Measurements from ENCODE around the gene WFDC10A. TPM values are rescaled to one million over a fixed set of nuclear protein-coding genes. Genes with fewer than 3 reads are reported as not detected.
"Not testable (repeated sequence)": the region's sequence is repeated elsewhere in the genome, so short reads cannot be mapped to it uniquely, and the experiment has no call there.

WFDC10A gene
- not detected for polyA plus RNA-seq

DNA sequence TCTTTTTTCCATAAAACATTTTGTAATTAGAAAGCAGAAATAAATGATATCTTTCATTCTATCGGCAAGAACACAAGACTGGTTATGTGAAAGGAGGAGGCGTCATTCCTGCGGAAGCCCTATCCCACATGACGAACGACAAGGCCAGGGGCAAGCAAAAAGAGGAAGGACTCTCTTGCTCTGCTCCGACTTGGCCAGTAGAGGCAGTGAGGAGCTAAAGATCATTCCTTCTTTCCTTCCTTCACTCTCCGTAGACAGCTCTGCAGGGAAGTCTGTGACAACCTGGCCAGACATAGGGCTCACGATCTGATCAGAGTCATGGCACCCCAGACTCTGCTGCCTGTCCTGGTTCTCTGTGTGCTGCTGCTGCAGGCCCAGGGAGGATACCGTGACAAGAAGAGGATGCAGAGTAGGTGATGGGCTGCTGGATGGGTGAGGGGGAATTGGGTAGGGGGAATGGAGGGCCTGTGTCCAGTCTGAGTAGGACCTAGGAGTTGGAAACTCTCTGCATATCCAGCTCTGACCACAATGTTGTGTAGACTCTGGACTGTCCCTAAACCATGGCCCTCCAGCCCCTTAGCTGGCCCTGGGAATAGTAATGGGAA is at the start of gene WFDC10A:
Gene WFDC10A (plus strand): TSS at position 244 of the 605 bp plus-strand sequence. CDS start 75 bp downstream, at position 319.
- no peak for DNase-seq
- no peak within 1 kb of the TSS for H3K4me3 Mint-ChIP-seq
- no peaks in the 10 kb centered on the region for H3K36me3 Mint-ChIP-seq
- H3K27ac Mint-ChIP-seq: no peak within 1 kb of the TSS
- peaks cover 0 to 14% (median 7%) of the 10 kb centered on the region in 3 donors for H3K27me3 Mint-ChIP-seq (ENCODE audit: low read depth in 3 of 3)
- no peaks in the 10 kb centered on the region for H3K4me1 Mint-ChIP-seq
- H3K9me3 Mint-ChIP-seq: no peaks in the 10 kb centered on the region

DNA sequence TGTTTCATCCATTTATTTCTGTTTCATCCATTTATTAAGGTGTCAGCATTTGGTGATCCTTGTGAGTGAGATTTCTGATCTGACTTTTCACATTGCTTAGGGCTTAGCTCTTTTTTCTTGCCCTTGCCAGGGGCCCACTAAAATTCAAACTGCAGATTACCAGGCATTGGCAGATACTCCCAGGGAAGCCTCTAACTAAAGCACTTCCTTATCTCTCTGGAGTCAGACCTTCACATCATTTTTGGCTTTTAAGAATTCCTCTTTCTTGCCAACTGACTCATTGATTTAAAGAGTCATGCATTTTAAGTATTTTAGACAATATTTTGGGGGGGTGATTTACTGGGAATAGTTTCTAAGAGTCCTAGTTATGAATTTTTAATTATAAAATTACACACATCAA is 47.8 kb upstream of the WFDC10A start:
- Mint-ChIP-seq H3K4me3 (no peak overlapping the region), H3K27me3 (ENCODE audit: low read depth in 3 of 3) (peaks cover 0 to 1% (median 0%) of the 10 kb centered on the region in 3 donors), H3K27ac (no peak overlapping the region), H3K36me3 (no peaks in the 10 kb centered on the region), H3K9me3 (no peaks in the 10 kb centered on the region), H3K4me1 (no peaks in the 10 kb centered on the region)
- no peak for DNase-seq

DNA sequence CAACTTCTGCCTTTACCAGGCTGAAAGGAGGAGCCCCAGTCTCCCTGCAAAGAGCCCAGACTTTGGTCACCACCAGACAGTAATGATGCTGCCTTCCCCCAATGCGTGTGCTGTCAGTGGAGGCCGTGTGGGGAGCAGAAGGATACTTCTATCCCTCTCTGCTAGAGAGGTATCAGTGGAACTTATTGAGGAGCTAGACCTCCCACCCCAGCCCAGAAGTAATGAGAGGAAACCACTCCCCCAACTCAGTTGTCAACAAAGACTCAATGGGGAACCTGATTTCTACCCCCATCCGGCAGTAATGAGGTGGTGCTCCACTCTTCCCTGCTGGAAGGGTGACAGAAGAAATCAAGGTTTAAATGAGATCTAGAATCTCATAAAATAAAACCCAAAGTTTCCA is 46.0 kb upstream of the WFDC10A start:
- Mint-ChIP-seq H3K36me3 (no peaks in the 10 kb centered on the region), H3K4me1 (no peaks in the 10 kb centered on the region), H3K9me3 (no peaks in the 10 kb centered on the region), H3K27me3 (ENCODE audit: low read depth in 3 of 3) (peaks cover 0 to 3% (median 0%) of the 10 kb centered on the region in 3 donors), H3K27ac (no peak overlapping the region), H3K4me3 (no peak overlapping the region)
- DNase-seq: no peak

DNA sequence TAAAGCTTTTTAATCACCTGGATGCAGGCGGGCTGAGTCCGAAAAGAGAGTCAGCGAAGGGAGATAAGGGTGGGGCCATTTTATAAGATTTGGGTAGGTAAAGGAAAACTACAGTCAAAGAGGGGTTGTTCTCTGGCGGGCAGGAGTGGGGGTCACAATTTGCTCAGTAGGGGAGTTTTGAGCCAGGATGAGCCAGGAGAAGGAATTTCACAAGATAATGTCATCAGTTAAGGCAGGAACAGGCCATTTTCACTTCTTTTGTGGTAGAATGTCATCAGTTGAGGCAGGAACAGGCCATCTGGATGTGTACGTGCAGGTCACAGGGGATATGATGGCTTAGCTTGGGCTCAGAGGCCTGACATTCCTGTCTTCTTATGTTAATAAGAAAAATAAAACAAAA is 45.2 kb upstream of the WFDC10A start:
- not testable (repeated sequence) for H3K27ac Mint-ChIP-seq; H3K4me3 Mint-ChIP-seq; H3K36me3 Mint-ChIP-seq; H3K27me3 Mint-ChIP-seq (ENCODE audit: low read depth in 3 of 3); H3K9me3 Mint-ChIP-seq; DNase-seq; H3K4me1 Mint-ChIP-seq

DNA sequence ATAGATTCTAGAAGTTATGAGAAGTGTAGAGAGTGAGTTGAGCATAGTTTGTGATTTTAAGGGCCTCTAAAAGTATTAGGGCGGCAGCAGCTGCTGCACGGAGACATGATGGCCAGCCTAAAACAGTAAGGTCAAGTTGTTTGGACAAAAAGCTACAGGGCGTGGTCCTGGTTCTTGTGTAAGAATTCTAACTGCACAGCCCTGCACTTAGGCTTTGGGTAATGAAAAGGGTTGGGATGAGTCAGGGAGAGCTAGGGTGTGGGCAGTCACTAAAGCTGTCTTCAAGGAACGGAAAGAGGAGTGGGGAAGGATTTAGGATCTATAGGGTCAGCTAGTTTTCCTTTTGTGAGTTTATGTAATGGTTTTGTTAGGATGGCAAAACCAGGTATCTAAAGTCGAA is 43.6 kb upstream of the WFDC10A start:
- not testable (repeated sequence) for H3K4me1 Mint-ChIP-seq; H3K36me3 Mint-ChIP-seq; H3K4me3 Mint-ChIP-seq; H3K27ac Mint-ChIP-seq; DNase-seq; H3K27me3 Mint-ChIP-seq (ENCODE audit: low read depth in 3 of 3); H3K9me3 Mint-ChIP-seq

DNA sequence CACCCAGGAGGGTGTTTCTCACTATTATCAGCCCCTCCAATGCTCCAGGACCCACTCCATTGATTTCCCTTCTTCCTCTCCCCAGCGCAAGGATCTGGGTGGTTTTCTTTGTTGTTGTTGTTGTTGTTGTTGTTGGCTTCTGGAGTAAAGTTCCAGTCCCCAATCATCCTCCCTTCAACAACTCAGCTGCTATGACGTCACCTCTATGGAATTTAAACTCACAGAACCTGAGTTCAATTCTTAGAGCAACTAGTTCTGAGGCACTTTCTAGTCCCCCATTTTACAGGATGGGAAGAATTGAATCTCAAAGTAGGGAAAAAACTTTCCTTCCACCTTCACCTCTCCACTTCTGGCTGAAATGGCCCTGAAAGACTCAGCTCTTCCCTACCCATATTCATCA is 40.7 kb upstream of the WFDC10A start:
- DNase-seq: no peak
- Mint-ChIP-seq H3K4me3 (no peak overlapping the region), H3K27ac (no peak overlapping the region), H3K36me3 (no peaks in the 10 kb centered on the region), H3K9me3 (peaks cover 0 to 2% (median 0%) of the 10 kb centered on the region in 6 donors), H3K27me3 (ENCODE audit: low read depth in 3 of 3) (peaks cover 4 to 12% (median 6%) of the 10 kb centered on the region in 3 donors), H3K4me1 (no peaks in the 10 kb centered on the region)

DNA sequence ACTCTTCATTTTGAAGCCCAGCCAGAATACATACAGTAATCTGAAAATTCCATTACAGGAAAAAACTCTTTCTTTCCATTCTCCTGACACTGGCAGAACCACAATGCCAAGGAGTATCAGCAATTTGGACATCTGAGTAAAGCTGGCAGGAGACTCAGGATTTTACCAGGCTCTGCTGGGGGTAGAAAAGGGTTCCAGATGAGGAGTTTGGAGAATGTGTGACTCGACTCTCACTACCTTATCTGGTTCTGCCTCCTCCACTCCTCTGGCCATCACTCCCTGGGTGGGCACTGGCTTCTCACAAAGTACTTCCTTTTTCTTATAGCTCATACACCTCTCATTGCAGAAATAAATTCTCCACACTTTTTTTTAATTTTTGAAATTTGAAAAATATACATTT is 39.8 kb upstream of the WFDC10A start:
- peaks cover 0 to 2% (median 0%) of the 10 kb centered on the region in 6 donors for H3K9me3 Mint-ChIP-seq
- no peak for DNase-seq
- no peak overlapping the region for H3K27ac Mint-ChIP-seq
- H3K27me3 Mint-ChIP-seq (ENCODE audit: low read depth in 3 of 3): peaks cover 4 to 12% (median 8%) of the 10 kb centered on the region in 3 donors
- no peak overlapping the region for H3K4me3 Mint-ChIP-seq
- no peaks in the 10 kb centered on the region for H3K4me1 Mint-ChIP-seq
- H3K36me3 Mint-ChIP-seq: no peaks in the 10 kb centered on the region

DNA sequence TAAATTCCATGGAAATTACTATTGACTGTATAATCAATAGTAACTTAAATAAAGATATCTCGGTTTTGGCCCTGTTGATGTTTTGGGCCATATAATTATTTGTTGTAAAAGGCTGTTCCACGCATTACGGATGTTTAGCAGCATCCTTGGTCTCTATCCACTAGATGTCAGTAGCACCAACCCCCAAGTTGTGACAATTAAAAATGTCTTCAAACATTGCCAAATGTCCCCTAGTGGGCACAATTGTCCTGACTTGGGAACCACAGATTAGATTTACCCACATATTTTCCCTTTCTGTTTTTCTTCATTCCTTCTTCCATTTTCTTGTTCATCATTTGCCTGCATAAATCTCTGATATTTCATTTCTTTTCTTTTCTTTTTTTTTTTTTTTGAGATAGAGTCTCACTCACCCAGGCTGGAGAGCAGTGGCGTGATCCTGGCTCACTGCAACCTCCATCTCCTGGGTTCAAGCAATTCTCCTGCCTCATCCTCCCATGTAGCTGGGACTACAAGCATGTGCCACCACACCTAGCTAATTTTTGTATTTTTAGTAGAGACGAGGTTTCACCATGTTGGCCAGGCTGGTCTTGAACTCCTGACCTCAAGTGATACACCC is 36.9 kb upstream of the WFDC10A start:
- Mint-ChIP-seq H3K27me3 (ENCODE audit: low read depth in 3 of 3) (peaks cover 2 to 12% (median 8%) of the 10 kb centered on the region in 3 donors), H3K27ac (no peak overlapping the region), H3K4me1 (no peaks in the 10 kb centered on the region), H3K9me3 (peaks cover 0 to 2% (median 0%) of the 10 kb centered on the region in 6 donors), H3K36me3 (no peaks in the 10 kb centered on the region), H3K4me3 (no peak overlapping the region)
- DNase-seq: peak; percentile 2 to 9 (median 3)

DNA sequence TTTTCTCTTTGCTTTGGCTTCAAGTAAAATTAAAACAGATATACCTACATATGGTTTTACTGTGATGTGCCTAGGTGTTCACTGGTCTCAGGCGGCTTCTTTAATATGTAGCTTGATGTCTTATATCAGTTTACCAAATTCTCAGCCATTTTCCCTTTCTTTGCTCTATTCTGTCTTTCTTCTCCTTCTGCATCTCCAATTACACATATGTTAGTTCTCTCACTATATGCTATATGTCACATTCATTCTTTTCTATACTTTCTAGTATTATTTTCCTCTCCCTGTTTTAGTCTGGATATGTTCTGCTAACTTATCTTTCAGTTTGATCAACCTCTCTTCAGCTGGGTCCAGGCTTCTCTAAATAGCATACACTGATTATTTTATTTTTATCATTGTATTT is 36.0 kb upstream of the WFDC10A start:
- H3K4me1 Mint-ChIP-seq: no peaks in the 10 kb centered on the region
- no peak overlapping the region for H3K27ac Mint-ChIP-seq
- no peak overlapping the region for H3K4me3 Mint-ChIP-seq
- H3K27me3 Mint-ChIP-seq (ENCODE audit: low read depth in 3 of 3): peaks cover 4 to 12% (median 8%) of the 10 kb centered on the region in 3 donors
- H3K9me3 Mint-ChIP-seq: peaks cover 0 to 2% (median 0%) of the 10 kb centered on the region in 6 donors
- no peaks in the 10 kb centered on the region for H3K36me3 Mint-ChIP-seq
- no peak for DNase-seq

DNA sequence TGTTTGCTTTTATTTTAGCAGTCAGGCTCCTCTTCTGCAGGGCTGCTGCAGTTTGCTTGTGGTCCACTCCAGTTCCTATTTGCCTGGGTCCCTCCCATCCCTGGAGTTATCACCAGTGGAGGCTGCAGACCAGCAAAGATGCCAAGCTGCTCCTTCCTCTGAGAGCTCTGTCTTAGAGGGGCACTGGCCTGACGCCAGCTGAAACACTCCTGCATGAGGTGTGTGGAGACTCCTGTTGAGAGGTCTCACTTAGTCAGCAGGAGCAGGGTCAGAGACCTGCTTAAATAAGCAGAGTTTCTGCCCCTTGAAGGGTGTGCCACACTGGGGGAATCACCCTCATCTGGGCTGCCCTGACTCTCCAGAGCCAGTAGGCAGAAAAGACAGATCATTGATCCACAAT is 34.3 kb upstream of the WFDC10A start:
- no peaks in the 10 kb centered on the region for H3K36me3 Mint-ChIP-seq
- H3K4me1 Mint-ChIP-seq: no peaks in the 10 kb centered on the region
- DNase-seq: no peak
- H3K27ac Mint-ChIP-seq: no peak overlapping the region
- no peak overlapping the region for H3K4me3 Mint-ChIP-seq
- peaks cover 0 to 2% (median 0%) of the 10 kb centered on the region in 6 donors for H3K9me3 Mint-ChIP-seq
- peaks cover 4 to 12% (median 8%) of the 10 kb centered on the region in 3 donors for H3K27me3 Mint-ChIP-seq (ENCODE audit: low read depth in 3 of 3)

DNA sequence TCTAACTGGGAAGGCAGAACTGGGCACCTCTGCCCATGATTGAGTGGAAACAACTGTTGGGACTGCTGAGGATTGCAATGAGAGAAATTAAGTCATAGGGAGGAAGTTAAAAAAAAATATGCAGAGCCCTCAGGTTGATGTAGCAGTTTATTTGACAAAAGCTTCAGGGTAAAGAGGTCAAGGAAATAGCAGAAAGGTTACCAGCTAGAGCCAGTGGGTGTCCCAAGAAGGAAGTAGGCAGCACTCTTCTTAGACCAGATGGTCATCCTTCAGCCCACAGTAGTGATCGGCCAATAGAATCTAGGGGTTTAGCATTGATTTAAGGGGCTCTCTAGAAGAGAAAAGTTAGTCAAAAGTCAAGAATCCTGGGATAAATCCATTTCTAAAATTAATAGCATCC is 21.7 kb upstream of the WFDC10A start:
- Mint-ChIP-seq H3K36me3 (peaks cover 0 to 3% (median 0%) of the 10 kb centered on the region in 3 donors), H3K27ac (no peak overlapping the region)

DNA sequence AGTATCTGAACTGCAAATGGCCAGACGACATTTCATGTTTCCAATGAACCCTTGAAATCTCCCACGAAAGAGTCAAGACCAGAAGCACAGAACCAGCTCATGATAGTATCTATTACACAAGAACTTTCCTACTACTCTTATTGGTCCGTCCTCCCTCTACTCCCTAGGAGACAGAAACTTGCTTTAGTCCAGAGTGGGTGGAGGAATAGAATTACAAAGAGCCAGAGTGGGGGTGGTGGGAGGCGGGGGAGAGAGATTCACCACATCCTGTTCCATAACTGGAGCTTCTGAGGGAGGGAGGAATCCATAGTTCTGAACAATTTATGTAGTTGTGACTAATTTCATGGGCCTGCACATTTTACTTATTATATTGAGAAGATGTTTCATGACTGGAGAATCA is 18.5 kb upstream of the WFDC10A start:
- H3K4me1 Mint-ChIP-seq: no peaks in the 10 kb centered on the region

More for the DNA sequence above, 21.7 kb upstream of the WFDC10A start:
- Mint-ChIP-seq H3K4me3 (no peak overlapping the region), H3K27me3 (ENCODE audit: low read depth in 3 of 3) (peaks cover 3 to 14% (median 4%) of the 10 kb centered on the region in 3 donors), H3K9me3 (peaks cover 3 to 17% (median 7%) of the 10 kb centered on the region in 6 donors), H3K4me1 (no peaks in the 10 kb centered on the region)
- DNase-seq: no peak

DNA sequence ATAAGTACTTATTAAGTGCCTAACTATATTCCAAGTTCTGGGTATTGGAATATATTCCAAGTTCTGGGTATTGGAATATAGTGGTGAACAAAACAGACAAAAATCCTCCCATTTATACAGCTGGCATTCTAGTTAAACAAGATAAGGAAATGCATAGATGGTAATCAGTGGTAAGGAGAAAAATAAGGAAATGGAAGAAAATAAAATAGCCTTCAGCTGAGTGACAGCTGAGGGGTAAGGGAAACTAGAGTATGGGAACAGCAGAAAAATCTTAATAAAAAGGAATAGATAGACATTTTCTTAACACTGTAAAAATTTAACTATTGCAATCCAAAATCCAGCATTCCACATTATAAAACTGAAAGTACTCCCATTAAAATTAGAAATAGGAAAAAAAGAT is 17.2 kb upstream of the WFDC10A start:
- Mint-ChIP-seq H3K27me3 (ENCODE audit: low read depth in 3 of 3) (peaks cover 0 to 3% (median 0%) of the 10 kb centered on the region in 3 donors), H3K36me3 (no peaks in the 10 kb centered on the region), H3K27ac (no peak overlapping the region), H3K4me3 (no peak overlapping the region), H3K9me3 (peaks cover 0 to 4% (median 1%) of the 10 kb centered on the region in 6 donors), H3K4me1 (no peaks in the 10 kb centered on the region)
- DNase-seq: no peak

More for the DNA sequence above, 18.5 kb upstream of the WFDC10A start:
- Mint-ChIP-seq H3K4me3 (no peak overlapping the region), H3K36me3 (peaks cover 0 to 3% (median 0%) of the 10 kb centered on the region in 3 donors), H3K27ac (no peak overlapping the region), H3K9me3 (peaks cover 0 to 10% (median 5%) of the 10 kb centered on the region in 6 donors), H3K27me3 (ENCODE audit: low read depth in 3 of 3) (peaks cover 0 to 8% (median 3%) of the 10 kb centered on the region in 3 donors)
- no peak for DNase-seq

DNA sequence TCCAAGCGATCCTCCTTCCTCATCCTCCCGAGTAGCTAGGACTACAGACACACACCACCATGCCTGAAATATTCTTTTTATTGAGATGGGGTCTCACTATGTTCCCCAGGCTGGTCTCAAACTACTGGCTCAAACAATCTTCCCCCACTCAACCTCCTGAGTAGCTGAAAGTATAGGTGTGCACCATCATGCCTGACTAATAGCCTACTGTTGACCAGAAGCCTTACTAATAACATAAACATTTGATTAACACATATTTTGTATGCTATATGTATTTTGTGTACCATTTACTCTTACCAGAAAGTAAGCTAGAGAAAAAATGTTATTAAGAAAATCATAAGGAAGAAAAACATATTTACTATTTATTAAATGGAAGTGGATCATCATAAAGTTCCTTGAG is 11.9 kb upstream of the WFDC10A start:
- H3K4me3 Mint-ChIP-seq: no peak overlapping the region
- H3K4me1 Mint-ChIP-seq: no peaks in the 10 kb centered on the region
- no peaks in the 10 kb centered on the region for H3K36me3 Mint-ChIP-seq
- no peaks in the 10 kb centered on the region for H3K9me3 Mint-ChIP-seq
- no peak for DNase-seq
- H3K27me3 Mint-ChIP-seq (ENCODE audit: low read depth in 3 of 3): peaks cover 0 to 4% (median 3%) of the 10 kb centered on the region in 3 donors
- H3K27ac Mint-ChIP-seq: no peak overlapping the region
